NCI-H146 treated with DMSO at 0.1 percent for 48 hours (cell line): ENCODE measurements around the gene C2CD4B.

Experiments
- DNase-seq: peaks from one replicate; lab custom pipeline; 2025; ENCODE audit not compliant: unreplicated experiment; lab: John Stamatoyannopoulos, UW

C2CD4B gene

DNA sequence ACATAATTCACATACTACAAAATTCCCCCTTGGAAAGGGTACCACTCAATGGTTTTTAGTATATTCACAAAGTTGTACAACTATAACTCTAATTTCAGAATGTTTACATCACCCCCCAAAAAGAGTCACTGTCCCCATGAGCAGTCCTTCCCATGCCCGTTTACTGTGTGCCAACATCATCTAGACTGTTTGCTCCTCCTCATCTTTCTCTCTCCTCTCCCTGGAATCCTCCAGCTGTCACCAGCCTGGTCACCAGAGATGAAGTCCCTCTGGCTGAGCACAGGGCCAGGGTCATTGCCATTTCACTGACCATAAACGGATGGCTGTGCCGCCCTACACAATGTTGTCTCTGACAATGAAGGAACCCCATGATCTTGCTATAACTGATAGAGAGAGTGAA lies 45.2 kb downstream of the C2CD4B start:
- no peak for DNase-seq

DNA sequence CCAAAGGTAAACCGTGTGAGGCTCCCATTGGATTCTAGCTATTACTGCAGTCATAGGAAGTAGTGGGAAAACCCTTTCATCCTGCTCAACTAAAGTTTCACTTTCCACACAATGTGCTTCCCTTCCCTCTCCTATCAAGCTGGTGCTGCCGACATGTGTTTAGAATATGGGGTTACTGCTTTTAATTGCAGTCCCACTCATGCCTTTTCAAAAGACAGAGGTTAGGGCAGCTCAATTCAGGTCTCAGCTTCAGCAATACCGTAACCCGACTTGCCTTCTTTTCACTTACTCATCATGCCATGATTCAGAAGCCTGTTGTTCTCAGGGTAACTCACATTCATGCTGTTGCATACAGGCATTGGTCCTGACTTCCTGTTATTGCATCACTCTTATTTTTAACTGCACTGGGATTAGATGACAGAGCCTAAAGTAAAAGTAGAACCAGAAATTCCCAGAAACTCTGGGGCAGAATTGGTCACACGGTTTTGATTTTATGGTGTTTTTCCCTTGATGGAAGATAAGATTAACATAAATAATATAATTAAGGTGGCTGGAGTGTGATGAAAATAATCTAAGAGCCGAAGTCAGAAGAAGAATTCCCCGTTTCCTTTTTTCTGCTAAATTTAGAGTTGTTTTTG lies 45.7 kb downstream of the C2CD4B start:
- no peak for DNase-seq

DNA sequence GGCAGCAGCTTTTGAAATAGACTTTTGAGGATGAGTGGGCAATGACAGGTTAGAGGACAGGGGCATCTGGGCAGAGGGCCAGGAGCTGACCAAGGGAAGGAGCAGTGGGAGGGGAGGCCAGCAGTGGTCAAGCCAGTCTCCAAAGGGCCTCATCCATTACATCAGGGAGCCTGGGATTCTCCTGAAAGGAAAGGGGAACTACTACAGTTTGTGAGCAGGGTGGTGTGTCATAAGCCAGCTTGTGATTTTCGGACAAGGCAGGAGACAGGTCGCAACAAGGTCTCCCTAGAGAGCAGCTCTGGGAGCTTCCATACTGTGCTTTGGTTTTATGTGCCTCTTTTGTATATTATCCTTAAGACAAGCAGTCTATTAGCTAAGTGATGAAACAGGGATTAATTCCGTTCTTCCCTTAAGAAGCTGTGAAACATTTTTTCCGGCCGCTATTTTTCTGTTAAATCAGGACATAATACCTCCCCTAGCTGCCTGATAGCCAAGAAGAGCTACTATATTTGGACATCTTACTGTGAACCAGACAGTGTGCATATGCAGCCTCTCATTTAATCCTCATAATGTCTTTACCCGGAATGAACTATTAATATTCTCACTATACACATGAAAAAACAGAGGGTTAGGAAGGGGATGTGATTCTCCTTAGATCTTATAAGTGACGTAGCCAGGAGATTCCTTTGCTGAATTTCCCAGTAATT lies 46.4 kb downstream of the C2CD4B start:
- no peak for DNase-seq

DNA sequence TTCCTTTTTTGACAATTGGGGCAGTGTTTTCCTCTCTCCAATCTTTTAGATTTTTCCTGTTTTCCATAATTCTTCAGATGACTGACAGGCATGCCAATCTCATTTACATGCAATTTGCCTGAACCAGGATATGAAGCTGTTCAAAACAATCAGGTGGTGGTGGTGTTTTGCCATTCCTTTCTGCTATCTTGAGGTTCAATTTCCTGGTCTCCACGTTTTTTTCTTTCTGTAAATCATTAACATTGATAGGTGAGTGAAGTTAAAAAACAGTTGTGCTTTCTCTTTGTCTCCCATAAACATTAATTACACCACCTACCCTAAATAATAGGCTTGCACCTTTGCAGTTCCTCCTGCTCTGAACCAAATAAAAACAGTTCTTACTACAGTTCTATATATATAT lies 49.2 kb downstream of the C2CD4B start:
- DNase-seq, result no peak
